ENCODE results near the gene MRPL18. TPM values are rescaled to one million over a fixed set of nuclear protein-coding genes. Genes with fewer than 3 reads are reported as not detected.
A peak's percentile ranks its signal among the peaks of the same experiment; 100 is the strongest.

MRPL18 gene
- total and polyA plus RNA-seq, 9 of the 15 experiments (the other 6 are each of a cell fraction or from before 2014, with no cell fraction given) = 149 to 456 (median 196) TPM

GRCh38 chr6:159762681-159763293 is 27.5 kb upstream of the MRPL18 start (continued):
- peak; percentile 42; the same call in 1 of the 2 replicates for TF ChIP-seq MGA (IDR thresholded peaks at IDR 0.05)
- TF ChIP-seq RBM25 (IDR thresholded peaks at IDR 0.05; ENCODE audit: low read depth, low read length, severe bottlenecking) = no peak
- TF ChIP-seq RBM34 (IDR thresholded peaks at IDR 0.05; ENCODE audit: borderline replicate concordance, insufficient read depth, low read length) = no peak
- no peak for TF ChIP-seq ELK1 (CRISPR knock-in tag; IDR thresholded peaks at IDR 0.05)
- no peak for TF ChIP-seq KDM4B (IDR thresholded peaks at IDR 0.05; ENCODE audit: borderline replicate concordance in 2 of 2, low read depth in 1 of 2)
- TF ChIP-seq NR2C1 (IDR thresholded peaks at IDR 0.05) = no peak
- 0 out of 2 replicates have a peak, but pooled peaks have one; percentile 21 for TF ChIP-seq NR2C1 (tag; IDR thresholded peaks at IDR 0.05)
- TF ChIP-seq NR2C2 (CRISPR knock-in tag; IDR thresholded peaks at IDR 0.05) = 0 out of 2 replicates have a peak, but pooled peaks have one; percentile 37
- no peak for TF ChIP-seq NR2C2 (tag; IDR thresholded peaks at IDR 0.05)
- TF ChIP-seq NCOA1 (IDR thresholded peaks at IDR 0.05; ENCODE audit: low read depth) = no peak
- no peak for TF ChIP-seq KAT8 (IDR thresholded peaks at IDR 0.05; ENCODE audit: low read depth)
- TF ChIP-seq NKRF (IDR thresholded peaks at IDR 0.05; ENCODE audit: borderline replicate concordance) = peak; percentile 48; the same call in 1 of the 2 replicates
- TF ChIP-seq ZSCAN29 (IDR thresholded peaks at IDR 0.05) = peak; percentile 0; the same call in 1 of the 2 replicates
- no peak for TF ChIP-seq HMGN3 (IDR thresholded peaks at IDR 0.05; ENCODE audit: borderline replicate concordance, extremely low read depth, insufficient read length, low read depth, low read length)

Data from K562 (cell line).